Naive thymus-derived CD4-positive, alpha-beta T cell (primary cell): ENCODE measurements around the gene ZNRF1. TPM values are rescaled to one million over a fixed set of nuclear protein-coding genes. Genes with fewer than 3 reads are reported as not detected.

Experiments used
- ATAC-seq: fragments of 150-1000 bp; cut with Tn5 transposase; 2 replicates; pipeline ENCODE4 v1.10.0; 2021; ENCODE audit warnings: mild to moderate bottlenecking, moderate library complexity
- CTCF ChIA-PET: fragments of 350-600 bp; sonication (Branson Sonifier 250); formaldehyde crosslinking; loops from one replicate; lab custom pipeline; 2021; ENCODE audit warnings: antibody characterized with exemption; lab: Charles Lee
- POLR2A ChIA-PET: fragments of 350-600 bp; sonication (Branson Sonifier 250); formaldehyde crosslinking; loops from one replicate; lab custom pipeline; 2021; ENCODE audit warnings: antibody characterized with exemption, inconsistent platforms; lab: Charles Lee
- DNase-seq, 9 donors: peaks; one replicate each; pipeline versions ENCODE4 v3.0.0 to v3.0.0-alpha.2; 2020 to 2022; ENCODE audit warnings: mixed read lengths in 1 of 9
- H3K27ac ChIP-seq: one replicate; pipeline ENCODE4 v1.7.0; 2013; ENCODE audit warnings: mild to moderate bottlenecking, low read depth, low read length, moderate library complexity
- H3K27me3 ChIP-seq, 2 donors: one replicate each; pipeline ENCODE4 v1.7.0; 2013; ENCODE audit warnings: low read length in 2 of 2, mild to moderate bottlenecking in 2 of 2, moderate library complexity in 2 of 2; ENCODE audit not compliant: control insufficient read depth in 2 of 2, insufficient read depth in 2 of 2
- H3K36me3 ChIP-seq, 3 experiments: 1 replicate in 2 of 3; 2 replicates in 1 of 3; pipeline ENCODE4 v1.7.0; 2013; ENCODE audit warnings: low read length in 3 of 3, mild to moderate bottlenecking in 3 of 3, moderate library complexity in 1 of 3; ENCODE audit not compliant: insufficient read depth in 3 of 3, control insufficient read depth in 2 of 3
- H3K4me1 ChIP-seq, 2 donors: one replicate each; pipeline ENCODE4 v1.7.0; 2013; ENCODE audit warnings: low read length in 2 of 2, mild to moderate bottlenecking in 2 of 2, moderate library complexity in 1 of 2; ENCODE audit not compliant: control insufficient read depth in 2 of 2, insufficient read depth in 2 of 2
- H3K4me3 ChIP-seq: 2 replicates; pipeline ENCODE4 v1.7.0; 2013; ENCODE audit warnings: mild to moderate bottlenecking, low read length
- H3K9me3 ChIP-seq, 3 experiments: 1 replicate in 2 of 3; 2 replicates in 1 of 3; pipeline ENCODE4 v1.7.0; 2013; ENCODE audit warnings: low read length in 3 of 3; ENCODE audit not compliant: control insufficient read depth in 2 of 3
- H3K27ac Mint-ChIP-seq, 9 donors: one replicate each; pipeline ENCODE4 v1.8.0; 2020 to 2022; ENCODE audit warnings: mixed read lengths in 9 of 9, mild to moderate bottlenecking in 8 of 9, moderate library complexity in 5 of 9, inconsistent platforms in 2 of 9
- H3K27me3 Mint-ChIP-seq, 5 donors: one replicate each; pipeline ENCODE4 v1.8.0; 2021 to 2022; ENCODE audit warnings: mixed read lengths in 5 of 5, mild to moderate bottlenecking in 1 of 5
- H3K36me3 Mint-ChIP-seq, 5 donors: one replicate each; pipeline ENCODE4 v1.8.0; 2020 to 2022; ENCODE audit warnings: mixed read lengths in 5 of 5, mild to moderate bottlenecking in 3 of 5, inconsistent platforms in 1 of 5
- H3K4me1 Mint-ChIP-seq, 7 donors: one replicate each; pipeline ENCODE4 v1.8.0; 2020 to 2022; ENCODE audit warnings: mixed read lengths in 7 of 7, mild to moderate bottlenecking in 3 of 7, inconsistent platforms in 1 of 7
- H3K4me3 Mint-ChIP-seq, 10 donors: one replicate each; pipeline ENCODE4 v1.8.0; 2020 to 2022; ENCODE audit warnings: mild to moderate bottlenecking in 10 of 10, mixed read lengths in 10 of 10, moderate library complexity in 6 of 10, inconsistent platforms in 2 of 10
- H3K9me3 Mint-ChIP-seq, 11 donors: one replicate each; pipeline ENCODE4 v1.8.0; 2020 to 2022; ENCODE audit warnings: mixed read lengths in 11 of 11, mild to moderate bottlenecking in 4 of 11, inconsistent platforms in 1 of 11, moderate library complexity in 1 of 11
- intact Hi-C, 2 donors: fragments of 100-400 bp; cut with micrococcal nuclease; formaldehyde crosslinking; loops; one replicate each; pipeline ENCODE4 v1.15.1; 2023
- polyA plus RNA-seq, 2 donors: library from polyadenylated mRNA; unstranded; fragments of 300-500 nt; fragmentation: Illumina TruSeq; gene quantifications; one replicate each; pipeline ENCODE4 v1.2.3, GENCODE V29; 2021
- total RNA-seq, 6 experiments: library from RNA in 5 of 6; stranded (reverse) in 5 of 6; gene quantifications; 1 replicate in 5 of 6; 2 replicates in 1 of 6; pipeline ENCODE4 v1.2.3 and lab custom pipeline; 2021 to 2026

Gene ZNRF1
- total and polyA plus RNA-seq, 7 experiments from 2014 or later = 1.2 to 27.9 (median 2.1) TPM

DNA sequence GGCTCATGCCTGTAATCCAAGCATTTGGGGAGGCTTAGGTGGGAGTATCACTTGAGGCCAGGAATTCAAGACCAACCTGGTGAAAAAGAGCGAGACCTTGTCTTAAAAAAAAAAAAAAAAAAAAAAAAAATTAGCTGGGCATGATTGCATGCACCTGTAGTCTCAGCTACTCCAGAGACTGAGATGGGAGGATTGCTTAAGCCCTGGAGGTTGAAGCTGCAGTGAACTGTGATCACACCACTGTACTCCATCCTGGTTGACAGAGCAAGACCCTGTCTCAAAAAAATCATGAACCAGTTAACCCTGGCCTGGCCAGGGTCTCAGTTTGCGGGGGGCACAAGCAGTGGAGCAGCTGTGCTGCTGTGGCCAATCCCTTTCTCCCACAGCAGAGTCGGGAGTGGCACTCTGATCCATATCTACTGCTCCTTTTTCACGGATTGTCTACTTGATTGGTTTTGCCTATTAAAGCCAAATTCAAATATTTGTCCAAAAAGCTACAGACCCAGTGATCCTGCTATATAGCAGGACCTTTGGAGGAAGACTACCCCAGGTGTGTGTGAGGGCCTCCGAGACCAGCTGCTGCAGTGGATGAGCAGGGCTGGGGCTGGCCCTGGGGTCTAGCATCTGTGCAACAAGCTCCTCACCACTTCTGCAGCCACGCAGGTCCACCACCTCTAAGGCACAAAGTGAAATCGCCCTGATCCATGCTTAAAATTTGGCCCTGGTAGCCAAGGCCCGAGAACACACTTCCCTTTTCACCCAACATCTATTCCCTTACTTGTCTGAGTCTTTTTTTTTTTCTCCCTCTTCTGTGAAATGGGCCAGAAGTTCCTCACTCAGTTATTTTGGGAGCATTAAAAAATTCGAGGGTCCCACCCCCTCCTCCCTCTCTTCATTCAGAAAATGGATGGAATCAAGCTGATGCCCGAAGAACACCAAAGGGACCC is 69.5 kb downstream of the ZNRF1 start:
- Histone ChIP-seq H3K27me3 (no peaks in the 10 kb centered on the region), H3K4me1 (peaks cover 5 to 20% of the 10 kb centered on the region in 2 donors), H3K4me3 (no peak overlapping the region), H3K9me3 (no peaks in the 10 kb centered on the region), H3K36me3 (no peaks in the 10 kb centered on the region), H3K27ac (no peak overlapping the region)
- H3K27me3 Mint-ChIP-seq = no peaks in the 10 kb centered on the region
- peaks cover 0 to 2% (median 0%) of the 10 kb centered on the region in 11 donors for H3K9me3 Mint-ChIP-seq
- H3K4me1 Mint-ChIP-seq = peaks cover 23 to 81% (median 61%) of the 10 kb centered on the region in 7 donors
- peak overlapping the region in 6 of 9 donors; percentile 12 to 86 (median 59) for H3K27ac Mint-ChIP-seq
- DNase-seq = no peak
- no peak for ATAC-seq
- intact Hi-C loops = no loop called here
- H3K36me3 Mint-ChIP-seq = peaks cover 0 to 17% (median 0%) of the 10 kb centered on the region in 5 donors
- ChIA-PET POLR2A (interaction anchor here (0.6 kb wide), 1 partner anchor 12 kb away, joined by 3 read pairs; no protein-coding TSS in a partner anchor), CTCF (no interaction called here)
- no peak overlapping the region for H3K4me3 Mint-ChIP-seq

DNA sequence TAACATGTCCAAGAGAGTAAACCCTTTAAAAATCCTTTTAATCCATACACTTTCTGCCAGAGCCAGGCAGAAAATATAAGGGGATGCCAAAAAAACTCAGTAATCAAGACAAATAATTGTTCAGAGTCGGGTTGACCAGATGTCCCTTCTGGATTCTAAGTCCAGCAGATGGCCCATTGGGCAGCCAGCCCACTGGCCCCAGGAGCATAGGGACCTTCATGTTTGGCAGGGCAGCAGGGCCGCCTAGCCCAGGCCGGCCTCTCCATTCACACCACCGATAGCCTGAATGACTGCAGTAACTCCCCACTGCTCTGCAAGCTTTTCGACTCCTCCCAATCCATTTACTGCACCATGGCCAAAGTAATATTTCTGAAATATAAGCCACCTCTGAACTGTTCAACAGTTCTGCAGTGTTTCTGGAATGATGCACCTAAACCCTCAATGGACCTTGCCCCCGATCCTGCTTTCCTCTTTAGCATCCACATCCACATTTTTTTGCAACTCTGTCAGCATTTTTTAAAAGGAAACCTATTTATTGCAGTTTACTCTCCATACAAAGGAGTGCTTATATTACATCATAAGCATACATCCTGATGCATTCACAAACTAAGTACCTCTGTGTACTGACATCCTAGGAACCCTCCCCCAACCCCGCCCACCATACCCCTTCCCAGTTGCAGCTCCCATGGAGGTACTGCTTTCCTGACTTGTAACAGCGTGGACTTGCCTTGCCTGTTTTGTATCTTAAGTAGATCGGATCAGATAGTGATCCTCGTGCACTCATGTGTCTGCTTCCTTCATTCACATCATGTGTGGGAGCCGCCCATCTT is 71.4 kb downstream of the ZNRF1 start:
- Histone ChIP-seq H3K27me3 (no peaks in the 10 kb centered on the region), H3K9me3 (no peaks in the 10 kb centered on the region), H3K36me3 (no peaks in the 10 kb centered on the region), H3K4me3 (no peak overlapping the region), H3K4me1 (peaks cover 0 to 19% of the 10 kb centered on the region in 2 donors), H3K27ac (no peak overlapping the region)
- Mint-ChIP-seq H3K9me3 (peaks cover 0 to 2% (median 0%) of the 10 kb centered on the region in 11 donors), H3K27ac (peak overlapping the region in 7 of 9 donors; percentile 36 to 91 (median 68)), H3K36me3 (peaks cover 0 to 21% (median 0%) of the 10 kb centered on the region in 5 donors), H3K4me1 (peaks cover 26 to 82% (median 61%) of the 10 kb centered on the region in 7 donors), H3K27me3 (no peaks in the 10 kb centered on the region), H3K4me3 (peak overlapping the region in 2 of 10 donors; percentile 20 to 37)
- POLR2A ChIA-PET = no interaction called here
- DNase-seq = no peak
- CTCF ChIA-PET = no interaction called here
- ATAC-seq = no peak
- intact Hi-C loops = loop anchor here in 1 of 2 donors (10.0 kb wide), 1 partner anchor 495 kb away; the partner anchor contains the start of gene GABARAPL2

DNA sequence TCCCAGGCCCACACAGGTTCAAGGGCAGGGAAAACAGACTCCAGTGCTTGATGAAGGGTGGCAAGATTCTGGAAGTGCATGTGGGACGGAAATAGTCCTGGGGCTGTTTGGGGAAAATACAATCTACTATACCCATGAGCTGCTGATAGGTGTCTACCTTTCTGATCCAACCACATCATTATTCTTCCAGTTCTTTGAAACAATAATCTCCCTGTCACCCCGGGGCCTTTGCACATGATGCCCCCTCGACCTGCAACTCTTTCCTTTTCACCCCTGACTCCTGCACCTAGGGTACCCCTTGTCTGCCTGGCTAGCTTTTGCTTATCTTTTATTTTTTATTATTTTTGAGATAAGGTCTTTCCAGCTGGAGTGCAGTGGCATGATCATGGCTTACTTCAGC is 72.8 kb downstream of the ZNRF1 start:
- Mint-ChIP-seq H3K9me3 (peaks cover 0 to 2% (median 0%) of the 10 kb centered on the region in 11 donors), H3K4me3 (no peak overlapping the region), H3K36me3 (peaks cover 0 to 26% (median 0%) of the 10 kb centered on the region in 5 donors), H3K27ac (peak overlapping the region in 3 of 9 donors; percentile 39 to 74 (median 70)), H3K4me1 (peaks cover 34 to 84% (median 66%) of the 10 kb centered on the region in 7 donors), H3K27me3 (peaks cover 0 to 4% (median 0%) of the 10 kb centered on the region in 5 donors)
- Histone ChIP-seq H3K4me1 (peaks cover 13 to 26% of the 10 kb centered on the region in 2 donors), H3K27ac (no peak overlapping the region), H3K27me3 (no peaks in the 10 kb centered on the region), H3K4me3 (no peak overlapping the region), H3K9me3 (no peaks in the 10 kb centered on the region), H3K36me3 (no peaks in the 10 kb centered on the region)
- ATAC-seq (no peak), DNase-seq (no peak)
- CTCF ChIA-PET = no interaction called here
- intact Hi-C loops = loop anchor here in 1 of 2 donors (10.0 kb wide), 1 partner anchor 493 kb away; the partner anchor contains the start of gene GABARAPL2
- POLR2A ChIA-PET = interaction anchor here (0.6 to 1.3 kb wide), 2 partner anchors 8 to 102 kb away, joined by 4 read pairs; no protein-coding TSS in a partner anchor

DNA sequence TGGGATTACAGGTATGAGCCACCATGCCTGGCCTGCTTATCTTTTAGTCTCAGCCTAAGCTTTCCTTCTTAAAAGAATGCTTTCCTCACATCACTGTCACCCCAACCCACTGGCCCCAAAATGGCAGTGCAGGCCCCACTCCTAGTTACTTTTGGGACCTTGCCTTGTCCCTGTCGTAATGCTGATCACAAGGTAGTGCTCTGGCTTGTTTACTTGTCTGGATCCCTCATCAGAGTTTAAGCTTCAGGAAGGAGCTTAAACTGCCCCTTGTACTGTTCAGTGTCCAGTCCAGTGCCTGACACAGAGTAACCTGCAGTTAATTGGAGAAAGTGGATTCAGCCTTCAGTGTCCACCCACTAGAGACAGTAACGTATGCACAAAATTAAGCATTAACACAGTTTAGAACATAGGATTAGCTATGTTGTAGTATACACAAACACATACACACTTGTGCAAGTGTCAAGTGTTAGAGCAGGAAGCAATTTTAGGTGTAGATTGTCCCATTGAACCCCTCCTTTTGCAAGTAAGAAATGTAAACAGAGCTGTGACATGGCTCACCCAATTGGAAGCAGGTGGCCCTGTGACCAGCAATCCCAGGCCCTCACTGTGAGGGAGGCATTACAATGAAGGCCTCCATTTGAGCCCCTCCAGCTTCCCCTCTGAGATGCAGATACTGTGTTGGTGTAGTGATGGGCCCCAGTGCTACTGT is 73.6 kb downstream of the ZNRF1 start:
- H3K36me3 ChIP-seq = no peaks in the 10 kb centered on the region
- ChIA-PET CTCF (no interaction called here), POLR2A (interaction anchor here (0.6 to 1.3 kb wide), 2 partner anchors 9 to 204 kb away, joined by 4 read pairs; no protein-coding TSS in a partner anchor)
- Mint-ChIP-seq H3K4me3 (no peak overlapping the region), H3K27me3 (peaks cover 0 to 4% (median 0%) of the 10 kb centered on the region in 5 donors), H3K36me3 (peaks cover 0 to 29% (median 0%) of the 10 kb centered on the region in 5 donors), H3K9me3 (peaks cover 0 to 3% (median 0%) of the 10 kb centered on the region in 11 donors), H3K27ac (peak overlapping the region in 6 of 9 donors; percentile 24 to 82 (median 67)), H3K4me1 (peaks cover 37 to 84% (median 65%) of the 10 kb centered on the region in 7 donors)
- DNase-seq (no peak), ATAC-seq (no peak)
- no peaks in the 10 kb centered on the region for H3K9me3 ChIP-seq
- intact Hi-C loops = loop anchor here in 1 of 2 donors (10.0 kb wide), 1 partner anchor 492 kb away; the partner anchor contains the start of gene GABARAPL2
- H3K27ac ChIP-seq = no peak overlapping the region
- no peaks in the 10 kb centered on the region for H3K27me3 ChIP-seq
- H3K4me1 ChIP-seq = peaks cover 16 to 31% of the 10 kb centered on the region in 2 donors
- H3K4me3 ChIP-seq = no peak overlapping the region

DNA sequence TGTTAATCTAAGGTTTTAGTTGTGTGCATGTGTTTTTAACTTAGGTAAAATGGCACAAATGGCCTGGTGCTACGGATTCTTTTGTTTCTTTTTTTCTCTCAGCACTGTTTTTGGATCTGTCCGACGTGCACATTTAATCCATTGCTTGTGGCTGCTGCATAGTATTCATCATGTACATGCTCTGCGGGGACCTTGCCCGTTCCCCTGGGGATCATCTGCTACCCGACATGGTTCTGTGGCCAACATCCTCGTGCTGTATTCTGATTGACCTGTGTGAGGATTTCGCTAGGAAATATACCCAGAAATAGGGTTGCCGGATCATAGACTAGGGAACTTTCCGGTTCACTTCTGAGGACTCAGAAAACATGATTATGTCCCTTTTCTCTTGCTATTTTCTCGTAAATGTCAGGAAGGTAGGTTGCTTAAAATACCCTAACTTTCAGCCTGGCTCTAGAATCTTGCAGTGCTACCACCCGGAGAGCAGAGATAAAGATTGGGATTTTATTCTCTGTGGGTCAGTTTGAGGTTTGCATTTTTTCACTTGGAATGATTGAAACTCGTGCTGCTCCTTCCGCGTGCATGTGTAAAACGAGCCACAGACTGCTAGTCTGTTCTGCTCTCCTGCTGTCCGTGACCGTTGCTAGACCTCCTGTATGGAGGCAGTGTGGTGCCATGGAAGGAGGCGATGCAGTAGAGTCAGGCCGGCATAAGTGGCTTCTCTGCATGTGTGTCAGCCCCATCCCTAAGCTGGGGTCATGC is 74.9 kb downstream of the ZNRF1 start:
- Histone ChIP-seq H3K4me3 (no peak overlapping the region), H3K36me3 (no peaks in the 10 kb centered on the region), H3K9me3 (no peaks in the 10 kb centered on the region), H3K4me1 (peaks cover 16 to 38% of the 10 kb centered on the region in 2 donors), H3K27ac (no peak overlapping the region), H3K27me3 (no peaks in the 10 kb centered on the region)
- Mint-ChIP-seq H3K36me3 (peaks cover 0 to 37% (median 0%) of the 10 kb centered on the region in 5 donors), H3K27ac (peak overlapping the region in 8 of 9 donors; percentile 33 to 100 (median 70)), H3K4me3 (peak overlapping the region in 6 of 10 donors; percentile 3 to 77 (median 56)), H3K27me3 (peaks cover 0 to 4% (median 0%) of the 10 kb centered on the region in 5 donors), H3K9me3 (peaks cover 0 to 6% (median 0%) of the 10 kb centered on the region in 11 donors), H3K4me1 (peaks cover 42 to 87% (median 66%) of the 10 kb centered on the region in 7 donors)
- CTCF ChIA-PET = interaction anchor here (0.7 to 1.4 kb wide), 2 partner anchors 9 to 38 kb away, joined by 3 to 9 read pairs; no protein-coding TSS in a partner anchor
- POLR2A ChIA-PET = interaction anchor here (1.5 kb wide), 2 partner anchors 9 to 37 kb away, joined by 3 to 5 read pairs; no protein-coding TSS in a partner anchor
- DNase-seq (no peak), ATAC-seq (no peak)
- intact Hi-C loops = loop anchor here (2.0 to 10.0 kb wide), 2 partner anchors 75 to 491 kb away; partner anchors contain the start of genes ZFP1 (in 2 of the 2) and GABARAPL2 (in 1 of the 2)
